ENCODE results near the gene PFN4.

Gene PFN4

GRCh38 chr2:24077879-24078278, 45.3 kb downstream of the PFN4 start:
- DNase-seq (ENCODE audit: low read depth) = no peak

DNA sequence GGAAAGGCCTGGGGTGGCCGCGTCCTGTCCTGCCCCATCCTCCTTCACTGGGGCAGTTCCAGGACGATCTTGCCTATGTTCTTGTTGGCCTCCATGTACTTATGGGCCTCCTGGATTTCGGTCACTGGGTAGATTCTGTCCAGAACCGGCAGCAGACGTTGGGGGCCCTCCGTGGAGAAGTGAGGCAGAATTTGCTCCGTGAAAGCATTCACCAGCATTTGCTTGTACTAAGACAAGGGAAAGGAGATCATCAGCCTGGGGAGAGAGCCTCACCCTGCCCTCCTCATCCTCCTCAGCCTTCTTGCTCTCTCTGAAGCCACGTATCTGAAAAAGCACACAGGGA, 45.6 kb downstream of the PFN4 start:
- DNase-seq (ENCODE audit: low read depth) = no peak

GRCh38 chr2:24076849-24077534, 46.1 kb downstream of the PFN4 start:
- DNase-seq (ENCODE audit: low read depth) = no peak

- DNase-seq (ENCODE audit: low read depth) = peak; percentile 98
These were observed 47.0 kb downstream of the PFN4 start, which contains the start of gene SF3B6 for GRCh38 chr2:24075915-24076848. Gene SF3B6 (minus strand): TSS chr2:24076326. CDS start chr2:24076229, 97 bp downstream.

- DNase-seq (ENCODE audit: low read depth) = no peak
These were observed 47.9 kb downstream of the PFN4 start for GRCh38 chr2:24075259-24075658.

GRCh38 chr2:24073816-24074215, 49.3 kb downstream of the PFN4 start:
- no peak for DNase-seq (ENCODE audit: low read depth)

GRCh38 chr2:24072259-24072658, 50.9 kb downstream of the PFN4 start:
- no peak for DNase-seq (ENCODE audit: low read depth)

- DNase-seq (ENCODE audit: low read depth) = no peak
These were observed 57.8 kb downstream of the PFN4 start for GRCh38 chr2:24065341-24065740.

Data from stimulated activated CD8-positive, alpha-beta memory T cell treated with anti-CD3 and anti-CD28 coated beads, Interleukin-12 subunit alpha, Interleukin-12 subunit beta, amount 100 ng/mL, for 4 hours (primary cell).